SK-N-SH (cell line): Measurements from ENCODE around the gene PARD3B. TPM values are rescaled to one million over a fixed set of nuclear protein-coding genes. Genes with fewer than 3 reads are reported as not detected.
A peak's percentile ranks its signal among the peaks of the same experiment; 100 is the strongest.

Experiments used
- CTCF ChIA-PET: fragments of 300-600, 350-600 bp; formaldehyde crosslinking; extraction: SDS; loops from one replicate; lab custom pipeline; 2021; lab: Yijun Ruan, JAX
- POLR2A ChIA-PET: fragments of 350-600 bp; sonication (Branson Sonifier 250); formaldehyde crosslinking; extraction: SDS; loops from one replicate; lab custom pipeline; 2020; ENCODE audit warnings: antibody characterized with exemption, inconsistent platforms; lab: Yijun Ruan, JAX
- DNase-seq: peaks from one replicate; pipeline ENCODE4 v3.0.0; 2012
- H2AFZ ChIP-seq: fragments of 200-600 bp; sonication (generic); 2 replicates; pipeline ENCODE4 v1.8.1; 2016; ENCODE audit warnings: antibody characterized with exemption, mild to moderate bottlenecking, low read depth
- H3F3A ChIP-seq: fragments of 200-600 bp; sonication (generic); replicated peaks from 2 replicates; pipeline ENCODE3; 2016; ENCODE audit warnings: antibody characterized with exemption, mild to moderate bottlenecking; ENCODE audit not compliant: insufficient read depth
- H3K27ac ChIP-seq, 2 experiments: fragments of 200-500 bp in 1 of 2; fragments of 200-600 bp in 1 of 2; sonication (Bioruptor generic) in 1 of 2; sonication (generic), shearing (Covaris generic) in 1 of 2; 2 replicates each; pipeline versions ENCODE4 v1.5.1 to v1.6.1; 2014 to 2016; ENCODE audit warnings: low read depth in 2 of 2, inconsistent platforms in 1 of 2, low read length in 1 of 2, mild to moderate bottlenecking in 1 of 2, mixed read lengths in 1 of 2
- H3K27me3 ChIP-seq: fragments of 200-600 bp; sonication (generic), shearing (Covaris generic); 2 replicates; pipeline ENCODE4 v1.6.1; 2016; ENCODE audit warnings: mixed run types; ENCODE audit not compliant: insufficient read depth
- H3K36me3 ChIP-seq, 2 experiments: fragments of 200-500 bp in 1 of 2; fragments of 200-600 bp in 1 of 2; sonication (Bioruptor generic) in 1 of 2; sonication (generic) in 1 of 2; replicated peaks in 1 of 2; 2 replicates each; pipeline versions ENCODE3 to v1.5.1; 2014 to 2016; ENCODE audit warnings: low read length in 1 of 2, mild to moderate bottlenecking in 1 of 2; ENCODE audit not compliant: insufficient read depth in 2 of 2, control insufficient read depth in 1 of 2
- H3K4me1 ChIP-seq, 2 experiments: fragments of 200-500 bp in 1 of 2; fragments of 200-600 bp in 1 of 2; sonication (Bioruptor generic) in 1 of 2; sonication (generic), shearing (Covaris generic) in 1 of 2; 2 replicates each; pipeline versions ENCODE4 v1.5.1 to v1.6.1; 2014 to 2016; ENCODE audit warnings: low read depth in 1 of 2, low read length in 1 of 2, mixed run types in 1 of 2; ENCODE audit not compliant: insufficient read depth in 2 of 2, control insufficient read depth in 1 of 2
- H3K4me2 ChIP-seq: fragments of 200-600 bp; sonication (generic), shearing (Covaris generic); 2 replicates; pipeline ENCODE4 v1.6.1; 2017; ENCODE audit warnings: mixed run types
- H3K4me3 ChIP-seq, 2 experiments: fragments of 200-500 bp in 1 of 2; fragments of 200-600 bp in 1 of 2; sonication (Bioruptor generic) in 1 of 2; sonication (generic), shearing (Covaris generic) in 1 of 2; 2 replicates each; pipeline versions ENCODE4 v1.5.1 to v1.8.1; 2014 to 2016; ENCODE audit warnings: low read depth in 2 of 2, inconsistent platforms in 1 of 2, low read length in 1 of 2, mild to moderate bottlenecking in 1 of 2, mixed read lengths in 1 of 2, moderate library complexity in 1 of 2
- H3K79me2 ChIP-seq: fragments of 200-600 bp; sonication (generic); 2 replicates; pipeline ENCODE4 v1.8.1; 2017; ENCODE audit warnings: mild to moderate bottlenecking; ENCODE audit not compliant: insufficient read depth
- H3K9ac ChIP-seq: fragments of 200-600 bp; sonication (generic); 2 replicates; pipeline ENCODE4 v1.6.1; 2017; ENCODE audit warnings: mixed run types
- H3K9me2 ChIP-seq: fragments of 200-600 bp; sonication (generic); 2 replicates; pipeline ENCODE4 v1.6.1; 2017; ENCODE audit warnings: mixed run types
- H3K9me3 ChIP-seq: fragments of 200-600 bp; sonication (generic); 2 replicates; pipeline ENCODE4 v1.6.1; 2017; ENCODE audit warnings: mixed run types, mild to moderate bottlenecking, moderate library complexity
- H4K20me1 ChIP-seq: fragments of 200-600 bp; sonication (generic); 2 replicates; pipeline ENCODE4 v1.6.1; 2017; ENCODE audit warnings: mild to moderate bottlenecking, mixed run types; ENCODE audit not compliant: insufficient read depth
- ELF1 ChIP-seq: IDR thresholded peaks from 2 replicates; pipeline ENCODE4 v1.4.0; 2012
- EP300 ChIP-seq, 2 experiments: IDR thresholded peaks; 2 replicates each; pipeline versions ENCODE4 v1.4.0 to v1.6.1; 2012; ENCODE audit warnings: borderline replicate concordance in 1 of 2, low read depth in 1 of 2, low read length in 1 of 2
- EZH2phosphoT487 ChIP-seq: fragments of 200-600 bp; sonication (generic); IDR thresholded peaks from 2 replicates; pipeline ENCODE4 v1.6.1; 2017; ENCODE audit warnings: low read depth, mixed run types, mild to moderate bottlenecking, antibody characterized with exemption, moderate library complexity, borderline replicate concordance
- FOSL2 ChIP-seq: IDR thresholded peaks from 2 replicates; pipeline ENCODE4 v1.4.0; 2012; ENCODE audit warnings: low read depth, mild to moderate bottlenecking, moderate library complexity, borderline replicate concordance
- FOXJ3 ChIP-seq: sonication (generic); formaldehyde crosslinking; IDR thresholded peaks from 2 replicates; pipeline ENCODE4 v1.5.1; 2020; ENCODE audit warnings: mild to moderate bottlenecking, missing genetic modification reagents
- JUND ChIP-seq: IDR thresholded peaks from 2 replicates; pipeline ENCODE4 v1.4.0; 2012
- MAX ChIP-seq: IDR thresholded peaks from 2 replicates; pipeline ENCODE4 v1.4.0; 2012; ENCODE audit warnings: low read depth
- PBX3 ChIP-seq: IDR thresholded peaks from 2 replicates; pipeline ENCODE4; 2012
- RCOR1 ChIP-seq: fragments of 150-350 bp; IDR thresholded peaks from 2 replicates; pipeline ENCODE4 v1.6.1; 2017; ENCODE audit warnings: antibody characterized with exemption, low read length
- RFX5 ChIP-seq: IDR thresholded peaks from 2 replicates; pipeline ENCODE4 v1.6.1; 2012; ENCODE audit warnings: mild to moderate bottlenecking, improper control_type of control experiment, low read length
- RXRA ChIP-seq: IDR thresholded peaks from 2 replicates; pipeline ENCODE4 v1.4.0; 2012; ENCODE audit warnings: low read depth, mild to moderate bottlenecking, borderline replicate concordance
- TCF12 ChIP-seq: IDR thresholded peaks from 2 replicates; pipeline ENCODE4 v1.4.0; 2012
- USF1 ChIP-seq: IDR thresholded peaks from 2 replicates; pipeline ENCODE4 v1.4.0; 2012; ENCODE audit warnings: low read depth, borderline replicate concordance
- YY1 ChIP-seq: IDR thresholded peaks from 2 replicates; pipeline ENCODE4 v1.4.0; 2012; ENCODE audit warnings: low read depth, mild to moderate bottlenecking
- WGBS: methylation state at CpG from one replicate; pipeline ENCODE4 v1.1.6; 2017; ENCODE audit warnings: low lambda C conversion rate; 5-methylcytosine and 5-hydroxymethylcytosine counted together
- polyA plus RNA-seq, 3 experiments: library from polyadenylated mRNA; depleted of rRNA; stranded (reverse); fragments of >200 nt; gene quantifications; 2 replicates each; pipeline ENCODE4 v1.2.3, GENCODE V29; 2012

The PARD3B gene
- polyA plus RNA-seq, 1 of the 3 experiments (the other 2 are of a cell fraction): 0.87 TPM

- H3K79me2 ChIP-seq: no peaks in the 10 kb centered on the region
- H3K4me3 ChIP-seq: no peak overlapping the region
- DNase-seq: no peak
- no peak overlapping the region for H3K27ac ChIP-seq
- 80% methylated on average over 5 of the region's 5 CpGs for WGBS
- CTCF ChIA-PET: interaction anchor here (1.5 kb wide), 1 partner anchor 671 kb away, joined by 3 read pairs; no protein-coding TSS in a partner anchor
- no peak overlapping the region for H3K9ac ChIP-seq
- H3K9me3 ChIP-seq: no peaks in the 10 kb centered on the region
- no peaks in the 10 kb centered on the region for H3K4me1 ChIP-seq
- H4K20me1 ChIP-seq: no peaks in the 10 kb centered on the region
- 0 out of 2 replicates have a peak, but pooled peaks cover under 1% of the 10 kb centered on the region for H3K9me2 ChIP-seq
- no peaks in the 10 kb centered on the region for H3K27me3 ChIP-seq
- H3K36me3 ChIP-seq: no peaks in the 10 kb centered on the region
- POLR2A ChIA-PET: no interaction called here
- H3F3A ChIP-seq: no peaks in the 10 kb centered on the region
- TF ChIP-seq PBX3 (no peak), RFX5 (no peak), RCOR1 (no peak), MAX (no peak), FOXJ3 (CRISPR knock-in tag) (no peak), USF1 (no peak), EZH2phosphoT487 (no peak), YY1 (no peak), EP300 (IDR thresholded peaks at IDR 0.05; ENCODE audit: borderline replicate concordance in 1 of 2, low read depth in 1 of 2, low read length in 1 of 2) (no peak), ELF1 (no peak), RXRA (no peak)
- H2AFZ ChIP-seq: no peak overlapping the region
- no peak overlapping the region for H3K4me2 ChIP-seq
Observed at GRCh38 chr2:204696124-204696523, 150.8 kb downstream of the PARD3B start.

GRCh38 chr2:204705243-204705932 lies 160.1 kb downstream of the PARD3B start:
- 51% methylated on average over 4 of the region's 4 CpGs for WGBS
- TF ChIP-seq FOSL2 (peak; percentile 53; the same call in 1 of the 2 replicates), TCF12 (peak; percentile 64; the same call in 1 of the 2 replicates), JUND (no peak), PBX3 (peak; percentile 40; the same call in 1 of the 2 replicates)
- TF ChIP-seq, all 33 proteins: peak for 3
- H3K4me1 ChIP-seq: peaks cover 0 to 6% of the 10 kb centered on the region in 2 experiments; a peak in 2 of 4 replicates
- H3K27ac ChIP-seq: no peak overlapping the region
- no peak overlapping the region for H2AFZ ChIP-seq
- H3K4me2 ChIP-seq: no peak overlapping the region
- no peak overlapping the region for H3K9ac ChIP-seq
- H3K36me3 ChIP-seq: no peaks in the 10 kb centered on the region
- 0 out of 2 replicates have a peak, but pooled peaks cover 3% of the 10 kb centered on the region for H3K9me2 ChIP-seq
- no peaks in the 10 kb centered on the region for H4K20me1 ChIP-seq
- no peaks in the 10 kb centered on the region for H3K9me3 ChIP-seq
- no peaks in the 10 kb centered on the region for H3K79me2 ChIP-seq
- ChIA-PET POLR2A (no interaction called here), CTCF (no interaction called here)
- H3F3A ChIP-seq: no peaks in the 10 kb centered on the region
- no peak for DNase-seq
- H3K27me3 ChIP-seq: no peaks in the 10 kb centered on the region
- no peak overlapping the region for H3K4me3 ChIP-seq
